BLaER1 (cell line): Measurements from ENCODE around the gene PCSK4.
A peak's percentile ranks its signal among the peaks of the same experiment; 100 is the strongest.

Source experiments
- H3K27ac ChIP-seq: shearing (Covaris generic); formaldehyde crosslinking; 2 replicates; pipeline ENCODE4 v1.8.1; 2022
- H3K27me3 ChIP-seq: shearing (Covaris generic); formaldehyde crosslinking; 2 replicates; pipeline ENCODE4 v1.8.1; 2022
- H3K36me3 ChIP-seq: shearing (Covaris generic); formaldehyde crosslinking; 2 replicates; pipeline ENCODE4 v1.8.1; 2022
- H3K4me1 ChIP-seq: shearing (Covaris generic); formaldehyde crosslinking; 2 replicates; pipeline ENCODE4 v1.8.1; 2022
- H3K4me2 ChIP-seq: shearing (Covaris generic); formaldehyde crosslinking; 2 replicates; pipeline ENCODE4 v1.8.1; 2022
- H3K4me3 ChIP-seq: shearing (Covaris generic); formaldehyde crosslinking; 2 replicates; pipeline ENCODE4 v1.8.1; 2022
- H3K9ac ChIP-seq: shearing (Covaris generic); formaldehyde crosslinking; 2 replicates; pipeline ENCODE4 v1.8.1; 2022
- H3K9me3 ChIP-seq: shearing (Covaris generic); formaldehyde crosslinking; 2 replicates; pipeline ENCODE4 v1.8.1; 2022
- H4K20me1 ChIP-seq: shearing (Covaris generic); formaldehyde crosslinking; 2 replicates; pipeline ENCODE4 v1.8.1; 2022
- Cebpa-rat ChIP-seq: shearing (Covaris generic); IDR thresholded peaks from 2 replicates; pipeline ENCODE4 v1.8.1; 2022

The PCSK4 gene

GRCh38 chr19:1466461-1467214 is 23.5 kb downstream of the PCSK4 start:
- Histone ChIP-seq H3K4me2 (no peak overlapping the region), H4K20me1 (peaks cover 91% of the 10 kb centered on the region), H3K9ac (no peak overlapping the region), H3K27ac (no peak overlapping the region), H3K36me3 (peaks cover 21% of the 10 kb centered on the region; the same call in 1 of the 2 replicates), H3K4me1 (peaks cover 47% of the 10 kb centered on the region), H3K9me3 (no peaks in the 10 kb centered on the region), H3K27me3 (peaks cover 74% of the 10 kb centered on the region), H3K4me3 (no peak overlapping the region)
- no peak for TF ChIP-seq Cebpa-rat

- peaks cover 24% of the 10 kb centered on the region; the same call in 1 of the 2 replicates for H3K36me3 ChIP-seq
- peaks cover 68% of the 10 kb centered on the region for H3K27me3 ChIP-seq
- no peak overlapping the region for H3K9ac ChIP-seq
- H3K4me3 ChIP-seq = no peak overlapping the region
- H3K4me2 ChIP-seq = 0 out of 2 replicates have a peak overlapping the region, but pooled peaks have one; percentile 2
- no peaks in the 10 kb centered on the region for H3K9me3 ChIP-seq
- TF ChIP-seq Cebpa-rat = no peak
- H4K20me1 ChIP-seq = peaks cover 91% of the 10 kb centered on the region
- peaks cover 41% of the 10 kb centered on the region for H3K4me1 ChIP-seq
- no peak overlapping the region for H3K27ac ChIP-seq
Observed at GRCh38 chr19:1466018-1466460, 24.1 kb downstream of the PCSK4 start.

- no peaks in the 10 kb centered on the region for H3K9me3 ChIP-seq
- H3K36me3 ChIP-seq = peaks cover 30% of the 10 kb centered on the region; the same call in 1 of the 2 replicates
- H4K20me1 ChIP-seq = peaks cover 91% of the 10 kb centered on the region
- 0 out of 2 replicates have a peak overlapping the region, but pooled peaks have one; percentile 2 for H3K4me2 ChIP-seq
- H3K4me1 ChIP-seq = peaks cover 34% of the 10 kb centered on the region
- no peak overlapping the region for H3K27ac ChIP-seq
- no peak for TF ChIP-seq Cebpa-rat
- H3K4me3 ChIP-seq = no peak overlapping the region
- H3K9ac ChIP-seq = no peak overlapping the region
- H3K27me3 ChIP-seq = peaks cover 61% of the 10 kb centered on the region
Observed at GRCh38 chr19:1465191-1466016, 24.7 kb downstream of the PCSK4 start.

- no peak for TF ChIP-seq Cebpa-rat
- peaks cover 43% of the 10 kb centered on the region for H3K27me3 ChIP-seq
- peaks cover 11% of the 10 kb centered on the region for H3K4me1 ChIP-seq
- no peak overlapping the region for H3K4me2 ChIP-seq
- H3K27ac ChIP-seq = no peak overlapping the region
- H3K9ac ChIP-seq = no peak overlapping the region
- peaks cover 89% of the 10 kb centered on the region for H4K20me1 ChIP-seq
- H3K4me3 ChIP-seq = no peak overlapping the region
- no peaks in the 10 kb centered on the region for H3K9me3 ChIP-seq
- H3K36me3 ChIP-seq = peaks cover 33% of the 10 kb centered on the region; the same call in 1 of the 2 replicates
Observed at GRCh38 chr19:1461862-1462261, 28.3 kb downstream of the PCSK4 start.

GRCh38 chr19:1460033-1460995 is 29.8 kb downstream of the PCSK4 start:
- H4K20me1 ChIP-seq = peaks cover 84% of the 10 kb centered on the region
- H3K4me1 ChIP-seq = peaks cover 20% of the 10 kb centered on the region
- H3K4me2 ChIP-seq = no peak overlapping the region
- no peak for TF ChIP-seq Cebpa-rat
- peaks cover 18% of the 10 kb centered on the region; the same call in 1 of the 2 replicates for H3K36me3 ChIP-seq
- H3K27me3 ChIP-seq = peaks cover 41% of the 10 kb centered on the region
- no peak overlapping the region for H3K4me3 ChIP-seq
- H3K27ac ChIP-seq = no peak overlapping the region
- H3K9ac ChIP-seq = no peak overlapping the region
- H3K9me3 ChIP-seq = no peaks in the 10 kb centered on the region

GRCh38 chr19:1459479-1459878 is 30.7 kb downstream of the PCSK4 start:
- Histone ChIP-seq H3K4me3 (no peak overlapping the region), H3K27ac (no peak overlapping the region), H3K9ac (no peak overlapping the region), H3K36me3 (peaks cover 15% of the 10 kb centered on the region; the same call in 1 of the 2 replicates), H3K27me3 (peaks cover 37% of the 10 kb centered on the region), H4K20me1 (peaks cover 76% of the 10 kb centered on the region), H3K9me3 (no peaks in the 10 kb centered on the region), H3K4me2 (no peak overlapping the region), H3K4me1 (peaks cover 27% of the 10 kb centered on the region)
- no peak for TF ChIP-seq Cebpa-rat

GRCh38 chr19:1457892-1458291 is 32.3 kb downstream of the PCSK4 start:
- H3K9me3 ChIP-seq = no peaks in the 10 kb centered on the region
- H3K27ac ChIP-seq = no peak overlapping the region
- H3K4me1 ChIP-seq = peaks cover 42% of the 10 kb centered on the region
- TF ChIP-seq Cebpa-rat = no peak
- H3K4me2 ChIP-seq = no peak overlapping the region
- peaks cover 64% of the 10 kb centered on the region for H4K20me1 ChIP-seq
- no peak overlapping the region for H3K9ac ChIP-seq
- no peak overlapping the region for H3K4me3 ChIP-seq
- H3K36me3 ChIP-seq = peaks cover 15% of the 10 kb centered on the region; the same call in 1 of the 2 replicates
- H3K27me3 ChIP-seq = peaks cover 49% of the 10 kb centered on the region

GRCh38 chr19:1457031-1457739 is 33.0 kb downstream of the PCSK4 start:
- Histone ChIP-seq H4K20me1 (peaks cover 70% of the 10 kb centered on the region), H3K4me2 (peak overlapping the region; percentile 96)
- no peak for TF ChIP-seq Cebpa-rat

More at GRCh38 chr19:1457031-1457739, 33.0 kb downstream of the PCSK4 start:
- Histone ChIP-seq H3K9me3 (no peaks in the 10 kb centered on the region), H3K4me3 (no peak overlapping the region), H3K27ac (no peak overlapping the region), H3K9ac (no peak overlapping the region), H3K27me3 (peaks cover 56% of the 10 kb centered on the region), H3K4me1 (peaks cover 42% of the 10 kb centered on the region), H3K36me3 (peaks cover 15% of the 10 kb centered on the region; the same call in 1 of the 2 replicates)
